Suppressor macrophage (primary cell): ENCODE results near the gene ADSS2.
"Not testable (repeated sequence)": the region's sequence is repeated elsewhere in the genome, so short reads cannot be mapped to it uniquely, and the experiment has no call there.

ENCODE experiments used
- DNase-seq, 4 experiments: peaks; one replicate each; pipeline ENCODE4 v3.0.0-alpha.2; 2020 to 2022

The ADSS2 gene

DNA sequence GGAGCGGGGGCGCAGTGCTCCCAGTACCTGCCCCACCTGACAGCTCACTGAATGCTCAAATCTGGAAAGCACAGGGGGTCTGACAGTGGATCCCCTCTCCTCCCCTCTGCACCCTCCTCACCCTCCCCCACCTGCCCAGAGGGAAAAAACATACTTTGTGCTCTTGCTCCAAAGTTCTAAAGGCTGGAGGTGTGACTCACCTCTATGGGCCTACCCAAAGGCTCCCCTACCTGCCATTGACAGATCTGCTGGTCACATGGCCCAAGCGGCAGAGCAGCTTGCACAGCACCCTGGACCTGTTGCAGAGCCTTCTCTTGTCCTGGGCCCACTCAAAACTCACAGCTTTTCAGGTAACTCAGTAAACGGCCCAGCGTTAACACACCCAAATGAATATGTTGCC lies 55.7 kb downstream of the ADSS2 start:
- DNase-seq, result no peak

GRCh38 chr1:244394826-244395765 lies 56.6 kb downstream of the ADSS2 start:
- no peak for DNase-seq

- DNase-seq, result no peak
Observed at GRCh38 chr1:244394346-244394745, 57.4 kb downstream of the ADSS2 start.

GRCh38 chr1:244393604-244394176 lies 58.0 kb downstream of the ADSS2 start:
- DNase-seq, result no peak

DNA sequence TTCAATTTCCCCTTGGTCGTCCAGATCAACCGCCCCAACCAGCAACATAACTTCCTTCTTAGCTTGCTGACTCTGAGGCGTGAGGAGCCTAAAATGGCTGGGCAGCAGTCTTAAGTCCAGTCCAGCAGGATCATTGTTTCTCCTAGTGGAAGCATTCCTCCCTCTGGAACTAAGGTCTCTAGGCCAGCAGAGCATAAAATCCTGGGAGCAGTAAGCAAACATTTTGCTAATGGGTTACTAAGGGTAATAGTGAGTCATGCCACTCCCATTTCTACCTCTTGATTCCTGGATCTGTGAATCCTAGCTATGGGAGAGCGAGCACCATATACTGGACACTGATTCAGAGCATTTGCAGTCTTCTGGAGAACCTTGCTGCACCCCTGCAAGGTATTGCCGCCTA lies 59.9 kb downstream of the ADSS2 start:
- no peak for DNase-seq

DNA sequence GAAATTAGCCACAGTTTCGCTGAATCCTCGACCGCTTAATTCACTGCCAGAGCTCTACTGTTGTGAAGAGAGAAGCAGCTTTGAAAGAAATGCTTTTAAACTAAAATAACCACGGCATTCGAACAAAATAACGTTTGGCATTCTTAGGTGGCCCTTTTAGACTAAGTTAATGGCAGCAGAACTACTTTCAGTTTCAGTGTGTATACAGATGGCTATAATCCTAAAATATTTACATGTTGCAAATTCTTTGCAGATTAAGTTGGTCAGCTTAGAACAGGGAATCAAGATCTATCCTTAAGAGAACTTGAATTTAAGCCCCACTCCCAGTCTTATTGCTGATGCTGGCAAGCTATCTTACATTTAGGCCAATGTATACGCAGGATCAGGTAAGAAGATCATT lies 62.7 kb downstream of the ADSS2 start:
- no peak for DNase-seq

DNA sequence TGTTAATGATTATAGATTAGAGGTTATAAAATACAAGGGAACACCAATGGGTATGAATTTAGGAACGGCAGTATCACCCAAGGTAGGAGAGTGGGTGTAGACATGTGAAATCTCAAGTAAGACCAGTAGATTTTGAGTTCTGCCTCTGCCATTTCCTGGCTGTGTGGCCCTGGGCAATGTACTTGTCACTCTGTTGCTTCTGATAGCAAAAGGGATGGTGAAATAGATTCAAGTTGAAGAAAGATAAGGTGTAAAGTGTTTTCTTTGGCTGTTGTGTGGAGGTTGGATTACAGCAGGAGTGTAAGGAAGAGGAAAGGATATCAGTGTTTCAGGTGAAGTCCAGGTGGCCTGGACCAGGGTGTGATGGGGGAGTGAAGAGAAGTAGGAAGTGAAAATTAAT lies 64.3 kb downstream of the ADSS2 start:
- DNase-seq, result no peak

DNA sequence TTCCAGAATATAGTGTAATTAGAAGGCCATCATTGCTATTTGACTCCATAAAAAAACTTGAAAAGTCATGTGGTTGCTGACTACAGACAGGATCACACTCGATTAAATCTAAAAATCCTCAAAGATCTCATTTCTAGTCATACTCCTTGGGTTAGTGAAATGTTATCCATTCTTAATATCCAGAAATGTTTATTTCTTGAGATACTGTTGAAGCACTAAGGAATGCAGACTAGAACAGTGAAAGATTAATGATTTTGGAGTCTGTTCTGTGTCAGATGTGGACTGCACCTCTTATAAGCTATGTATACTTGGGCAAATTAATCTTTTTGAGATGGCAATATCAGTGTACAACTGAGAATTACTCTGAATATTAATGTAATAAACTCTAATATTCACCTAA lies 65.1 kb downstream of the ADSS2 start:
- DNase-seq, result no peak

DNA sequence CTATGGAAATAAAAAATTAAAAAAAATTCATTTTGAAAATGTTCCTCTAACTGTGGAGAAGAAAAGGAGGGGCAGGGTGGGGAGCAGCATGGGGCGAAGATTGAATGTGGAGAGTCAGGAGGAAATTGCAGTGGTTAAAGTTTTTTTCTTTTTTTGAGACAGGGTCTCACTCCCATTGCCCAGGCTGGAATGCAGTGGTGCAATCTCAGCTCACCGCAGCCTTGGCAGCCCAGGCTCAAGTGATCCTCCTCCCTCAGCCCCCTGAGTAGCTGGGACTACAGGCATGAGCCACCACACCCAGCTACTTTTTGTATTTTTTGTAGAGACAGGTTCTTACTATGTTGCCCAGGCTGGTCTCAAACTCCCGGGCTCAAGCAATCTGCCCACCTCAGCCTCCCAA lies 67.6 kb downstream of the ADSS2 start:
- no peak for DNase-seq

GRCh38 chr1:244383278-244383884 lies 68.3 kb downstream of the ADSS2 start:
- peak; percentile 16 to 44 (median 30) for DNase-seq

- peak; percentile 28 to 70 (median 50) for DNase-seq
Observed at GRCh38 chr1:244381878-244382565, 69.7 kb downstream of the ADSS2 start.

DNA sequence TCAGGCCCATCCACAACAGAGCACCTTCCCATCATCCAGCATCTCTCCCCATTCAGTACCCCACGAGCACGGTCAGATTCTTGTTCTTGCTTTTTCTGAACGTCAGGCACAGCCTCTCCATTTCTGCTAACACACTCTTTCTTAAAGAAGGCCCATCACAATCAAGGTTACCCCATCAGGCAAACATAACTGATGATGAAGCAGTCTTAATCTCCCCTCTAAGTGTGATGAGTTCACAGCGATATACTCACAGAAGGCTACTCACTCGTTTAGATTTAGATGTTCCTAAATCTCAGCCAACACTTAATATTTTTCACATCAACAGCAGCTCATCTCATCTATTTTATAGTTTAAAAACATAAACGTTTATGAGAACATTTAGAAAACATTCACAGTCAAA lies 75.6 kb downstream of the ADSS2 start:
- DNase-seq, result no peak

GRCh38 chr1:244375051-244375450 lies 76.7 kb downstream of the ADSS2 start:
- DNase-seq, result no peak

- not testable (repeated sequence) for DNase-seq
Observed at GRCh38 chr1:244374484-244374883, 77.2 kb downstream of the ADSS2 start.

DNA sequence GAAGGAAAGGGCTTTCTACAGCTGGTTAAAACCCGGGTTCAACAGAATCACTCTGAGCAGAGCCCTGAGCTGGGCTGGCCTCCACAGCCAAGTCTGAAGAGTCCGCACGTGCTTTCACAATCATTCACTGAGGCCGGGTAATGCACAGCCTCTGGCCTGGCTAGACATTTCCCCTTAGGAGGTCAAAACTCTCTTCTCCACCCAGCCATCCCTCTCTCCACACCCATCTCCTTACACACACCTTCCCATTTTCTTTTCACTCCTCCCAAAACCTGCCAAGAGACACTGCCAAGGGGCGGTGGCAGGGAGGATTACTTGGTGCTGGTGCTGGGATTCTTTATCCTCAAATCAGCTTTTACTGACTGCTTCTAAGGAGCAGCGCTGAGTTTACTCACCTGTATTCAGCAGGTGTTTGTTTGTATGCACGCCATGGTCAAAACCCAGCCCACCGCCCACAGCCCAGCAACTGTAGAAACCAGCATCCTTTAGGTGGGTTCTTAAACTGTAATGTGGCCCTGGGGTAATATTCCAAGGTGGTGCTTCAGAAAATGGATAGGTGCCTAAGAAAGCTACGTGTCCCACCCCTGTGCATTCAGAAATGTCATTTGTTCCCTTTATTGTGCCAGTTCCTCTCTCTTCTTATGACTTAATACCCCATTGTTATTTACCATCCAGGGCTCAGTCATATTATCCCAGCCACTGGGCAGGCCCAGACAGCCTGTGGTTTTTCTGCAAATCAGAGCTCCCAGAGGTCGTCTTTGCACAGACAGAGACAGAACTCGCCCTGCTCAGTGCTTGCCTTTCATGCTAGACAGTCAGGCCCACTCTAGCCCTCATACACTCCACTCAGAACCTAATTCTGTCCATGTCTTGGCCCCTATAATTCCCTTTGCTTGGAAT lies 80.2 kb downstream of the ADSS2 start:
- DNase-seq, result peak; percentile 26 to 54 (median 44)

DNA sequence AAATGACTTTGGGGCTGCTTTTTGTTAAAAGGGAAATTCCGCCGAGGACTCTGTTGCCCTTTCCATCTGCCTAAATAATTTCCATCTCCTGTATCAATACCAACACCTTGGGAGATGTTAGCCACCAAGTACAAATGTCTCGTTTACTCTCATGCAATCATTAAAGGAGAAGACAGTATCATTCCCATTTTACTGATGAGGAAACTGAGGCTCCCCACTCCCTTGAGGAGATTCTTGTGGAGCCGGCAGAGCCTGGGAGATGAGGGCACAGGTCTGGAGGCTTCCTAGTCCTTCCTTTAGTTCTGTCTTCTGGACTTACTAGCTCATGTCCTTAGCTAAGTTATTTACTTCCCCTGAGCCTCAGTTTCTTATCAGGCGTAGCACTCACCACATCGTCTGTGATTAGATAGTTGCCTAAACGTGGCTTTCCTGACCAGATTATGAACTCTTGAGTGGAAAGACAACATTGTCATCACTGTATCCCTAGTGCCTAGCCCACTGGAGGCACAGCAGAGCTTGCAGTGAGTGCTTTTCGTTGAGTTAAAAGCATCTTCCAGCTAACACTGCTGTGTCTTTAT lies 81.6 kb downstream of the ADSS2 start:
- no peak for DNase-seq

GRCh38 chr1:244369256-244370057 lies 82.3 kb downstream of the ADSS2 start:
- DNase-seq, result no peak

- DNase-seq, result peak in 3 of 4 experiments; percentile 34 to 52 (median 40)
Observed at GRCh38 chr1:244368279-244368678, 83.4 kb downstream of the ADSS2 start.

DNA sequence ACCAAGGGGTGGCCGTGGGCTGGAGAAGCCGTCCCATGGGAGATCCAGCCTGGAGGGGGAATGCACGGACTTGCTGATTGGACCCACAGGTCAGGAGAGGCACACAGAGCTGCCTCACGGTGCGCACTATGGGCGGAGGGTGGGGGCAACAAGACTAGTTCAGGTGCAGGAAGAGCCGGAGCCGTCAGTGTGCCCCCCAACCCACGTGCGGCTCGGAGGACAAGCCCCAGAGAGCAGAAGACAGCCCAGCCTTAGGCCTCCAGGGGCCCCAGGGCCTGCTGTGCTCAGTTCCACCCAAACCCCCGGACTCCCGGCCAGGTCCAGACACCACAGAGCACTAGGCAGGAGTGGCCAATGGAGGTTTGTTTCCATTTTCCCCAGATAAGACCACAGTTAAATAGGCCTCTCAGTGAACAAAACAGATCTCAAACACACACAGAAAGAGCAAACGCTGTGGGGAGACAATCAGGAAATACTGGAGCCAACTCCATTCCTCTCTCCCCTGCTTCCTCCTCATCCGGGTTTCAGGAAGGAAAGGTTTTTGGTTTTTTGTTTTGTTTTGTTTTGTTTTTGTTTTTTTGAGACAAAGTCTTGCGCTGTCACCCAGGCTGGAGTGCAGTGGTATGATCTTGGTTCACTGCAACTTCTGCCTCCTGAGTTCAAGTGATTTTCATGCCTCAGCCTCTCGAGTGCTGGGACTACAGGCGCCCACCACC lies 84.2 kb downstream of the ADSS2 start:
- no peak for DNase-seq

GRCh38 chr1:244365809-244366208 lies 85.9 kb downstream of the ADSS2 start:
- DNase-seq, result no peak
